Epithelial cell of esophagus (primary cell): Measurements from ENCODE around the gene SCN3B.
"Not testable (repeated sequence)": the region's sequence is repeated elsewhere in the genome, so short reads cannot be mapped to it uniquely, and the experiment has no call there.

Experiments used
- DNase-seq: peaks from one replicate; pipeline ENCODE4 v3.0.0; 2010; ENCODE audit warnings: low read depth
- H3K4me3 ChIP-seq: 2 replicates; pipeline ENCODE4 v1.5.1; 2011; ENCODE audit warnings: mild to moderate bottlenecking, low read length, control low read depth
- CTCF ChIP-seq: IDR thresholded peaks from 2 replicates; pipeline ENCODE4 v1.5.1; 2011; ENCODE audit warnings: low read depth, mild to moderate bottlenecking, low read length, control low read depth, inconsistent platforms; ENCODE audit not compliant: insufficient read depth; ENCODE audit errors: missing control alignments

The SCN3B gene

GRCh38 chr11:123678246-123678645, 23.8 kb upstream of the SCN3B start:
- peak; percentile 86 for DNase-seq
- no peak for TF ChIP-seq CTCF
- no peak overlapping the region for H3K4me3 ChIP-seq

GRCh38 chr11:123677510-123677909, 23.1 kb upstream of the SCN3B start:
- no peak for DNase-seq
- no peak for TF ChIP-seq CTCF
- H3K4me3 ChIP-seq, result no peak overlapping the region

- H3K4me3 ChIP-seq, result no peak overlapping the region
- no peak for TF ChIP-seq CTCF
- peak; percentile 79 for DNase-seq
These were observed 19.9 kb upstream of the SCN3B start for GRCh38 chr11:123674297-123674696.

- no peak for DNase-seq
- no peak for TF ChIP-seq CTCF
- H3K4me3 ChIP-seq, result no peak overlapping the region
These were observed 18.1 kb upstream of the SCN3B start for GRCh38 chr11:123672568-123672967.

- DNase-seq, result no peak
- TF ChIP-seq CTCF, result no peak
- H3K4me3 ChIP-seq, result no peak overlapping the region
These were observed 17.1 kb upstream of the SCN3B start for GRCh38 chr11:123671534-123671933.

GRCh38 chr11:123670081-123670480, 15.7 kb upstream of the SCN3B start:
- no peak for DNase-seq
- no peak for TF ChIP-seq CTCF
- no peak overlapping the region for H3K4me3 ChIP-seq

GRCh38 chr11:123665306-123665705, 10.9 kb upstream of the SCN3B start:
- H3K4me3 ChIP-seq, result no peak overlapping the region
- DNase-seq, result no peak
- no peak for TF ChIP-seq CTCF

- not testable (repeated sequence) for DNase-seq, H3K4me3 ChIP-seq
These were observed 5.5 kb upstream of the SCN3B start for GRCh38 chr11:123659965-123660364.
